ENCODE data around the gene SLC9A3.

Gene SLC9A3

GRCh38 chr5:426392-426976, 97.8 kb downstream of the SLC9A3 start (continued):
- TF ChIP-seq ZNF26 (tag by site-specific recombination; IDR thresholded peaks at IDR 0.05) (peak; percentile 22; the same call in 1 of the 2 replicates), ZNF114 (tag by site-specific recombination; IDR thresholded peaks at IDR 0.05) (no peak), ZNF335 (tag by site-specific recombination; conservative IDR thresholded peaks at IDR 0.05) (no peak), GLIS1 (tag by site-specific recombination; IDR thresholded peaks at IDR 0.05) (no peak), REPIN1 (tag by site-specific recombination; IDR thresholded peaks at IDR 0.05; ENCODE audit: low read depth) (no peak), MYNN (tag by site-specific recombination; IDR thresholded peaks at IDR 0.05; ENCODE audit: borderline replicate concordance) (no peak), ZBTB44 (tag by site-specific recombination; IDR thresholded peaks at IDR 0.05) (no peak), ZNF785 (tag by site-specific recombination; IDR thresholded peaks at IDR 0.05) (peak; percentile 14; the same call in 1 of the 2 replicates), ZNF776 (tag by site-specific recombination; IDR thresholded peaks at IDR 0.05; ENCODE audit: borderline replicate concordance) (no peak), ZNF692 (tag by site-specific recombination; IDR thresholded peaks at IDR 0.05) (no peak), BCL6B (tag by site-specific recombination; IDR thresholded peaks at IDR 0.05) (0 out of 2 replicates have a peak, but pooled peaks have one; percentile 3), ZNF19 (tag by site-specific recombination; IDR thresholded peaks at IDR 0.05; ENCODE audit: low read depth) (no peak), ZNF530 (tag by site-specific recombination; IDR thresholded peaks at IDR 0.05; ENCODE audit: low read depth) (0 out of 2 replicates have a peak, but pooled peaks have one; percentile 12), ZNF10 (tag by site-specific recombination; IDR thresholded peaks at IDR 0.05) (no peak), INSM2 (tag by site-specific recombination; IDR thresholded peaks at IDR 0.05) (no peak), ZNF791 (tag by site-specific recombination; IDR thresholded peaks at IDR 0.05) (peak; percentile 52; the same call in 1 of the 2 replicates), ZFHX2 (tag by site-specific recombination; conservative IDR thresholded peaks at IDR 0.05) (peak; percentile 29; the same call in 1 of the 2 replicates), ZNF76 (tag by site-specific recombination; IDR thresholded peaks at IDR 0.05; ENCODE audit: borderline replicate concordance, low read depth) (no peak), ZNF544 (tag by site-specific recombination; IDR thresholded peaks at IDR 0.05) (no peak), ZBTB17 (tag by site-specific recombination; IDR thresholded peaks at IDR 0.05) (peak; percentile 98), ZNF600 (tag by site-specific recombination; IDR thresholded peaks at IDR 0.05) (no peak), PRDM6 (tag by site-specific recombination; IDR thresholded peaks at IDR 0.05) (no peak), OSR2 (tag by site-specific recombination; IDR thresholded peaks at IDR 0.05) (no peak), ZNF157 (tag by site-specific recombination; IDR thresholded peaks at IDR 0.05) (0 out of 2 replicates have a peak, but pooled peaks have one; percentile 27), ZNF623 (tag by site-specific recombination; IDR thresholded peaks at IDR 0.05) (no peak)
- TF ChIP-seq, protein P1, sequence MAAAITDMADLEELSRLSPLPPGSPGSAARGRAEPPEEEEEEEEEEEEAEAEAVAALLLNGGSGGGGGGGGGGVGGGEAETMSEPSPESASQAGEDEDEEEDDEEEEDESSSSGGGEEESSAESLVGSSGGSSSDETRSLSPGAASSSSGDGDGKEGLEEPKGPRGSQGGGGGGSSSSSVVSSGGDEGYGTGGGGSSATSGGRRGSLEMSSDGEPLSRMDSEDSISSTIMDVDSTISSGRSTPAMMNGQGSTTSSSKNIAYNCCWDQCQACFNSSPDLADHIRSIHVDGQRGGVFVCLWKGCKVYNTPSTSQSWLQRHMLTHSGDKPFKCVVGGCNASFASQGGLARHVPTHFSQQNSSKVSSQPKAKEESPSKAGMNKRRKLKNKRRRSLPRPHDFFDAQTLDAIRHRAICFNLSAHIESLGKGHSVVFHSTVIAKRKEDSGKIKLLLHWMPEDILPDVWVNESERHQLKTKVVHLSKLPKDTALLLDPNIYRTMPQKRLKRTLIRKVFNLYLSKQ (tag by site-specific recombination; IDR thresholded peaks at IDR 0.05; ENCODE audit: borderline replicate concordance): no peak
- TF ChIP-seq, protein P2, sequence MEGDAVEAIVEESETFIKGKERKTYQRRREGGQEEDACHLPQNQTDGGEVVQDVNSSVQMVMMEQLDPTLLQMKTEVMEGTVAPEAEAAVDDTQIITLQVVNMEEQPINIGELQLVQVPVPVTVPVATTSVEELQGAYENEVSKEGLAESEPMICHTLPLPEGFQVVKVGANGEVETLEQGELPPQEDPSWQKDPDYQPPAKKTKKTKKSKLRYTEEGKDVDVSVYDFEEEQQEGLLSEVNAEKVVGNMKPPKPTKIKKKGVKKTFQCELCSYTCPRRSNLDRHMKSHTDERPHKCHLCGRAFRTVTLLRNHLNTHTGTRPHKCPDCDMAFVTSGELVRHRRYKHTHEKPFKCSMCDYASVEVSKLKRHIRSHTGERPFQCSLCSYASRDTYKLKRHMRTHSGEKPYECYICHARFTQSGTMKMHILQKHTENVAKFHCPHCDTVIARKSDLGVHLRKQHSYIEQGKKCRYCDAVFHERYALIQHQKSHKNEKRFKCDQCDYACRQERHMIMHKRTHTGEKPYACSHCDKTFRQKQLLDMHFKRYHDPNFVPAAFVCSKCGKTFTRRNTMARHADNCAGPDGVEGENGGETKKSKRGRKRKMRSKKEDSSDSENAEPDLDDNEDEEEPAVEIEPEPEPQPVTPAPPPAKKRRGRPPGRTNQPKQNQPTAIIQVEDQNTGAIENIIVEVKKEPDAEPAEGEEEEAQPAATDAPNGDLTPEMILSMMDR (tag by site-specific recombination; IDR thresholded peaks at IDR 0.05): no peak
